GM18526 (cell line): ENCODE results near the gene YBX3.

Source experiments
- POLR2A ChIP-seq: IDR thresholded peaks from 3 replicates; pipeline ENCODE4 v1.6.1; 2011; ENCODE audit not compliant: insufficient read length; ENCODE audit errors: extremely low read depth

Gene YBX3

GRCh38 chr12:10732066-10732465 is 8.9 kb upstream of the YBX3 start:
- no peak for TF ChIP-seq POLR2A

DNA sequence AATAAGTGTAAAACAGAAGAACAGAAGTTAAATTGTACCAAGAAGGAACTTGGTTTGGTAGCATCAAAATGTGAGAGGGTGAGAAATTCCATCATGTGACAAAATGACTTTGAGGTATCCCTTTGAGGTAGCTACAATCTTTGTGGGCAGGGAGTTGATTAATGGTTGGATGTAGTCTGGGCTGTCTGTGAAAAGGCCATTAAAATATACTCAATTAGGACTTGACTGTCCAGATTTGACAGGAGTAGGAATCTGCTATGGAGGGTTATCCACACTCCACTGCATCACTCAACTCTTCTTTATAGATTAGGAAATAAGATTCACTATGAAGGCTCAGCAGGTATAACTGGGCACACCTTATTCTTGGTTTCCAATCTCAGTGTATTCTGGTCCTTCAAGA is 7.4 kb upstream of the YBX3 start:
- TF ChIP-seq POLR2A = no peak

- no peak for TF ChIP-seq POLR2A
These were observed 5.0 kb upstream of the YBX3 start for GRCh38 chr12:10728091-10728490.

DNA sequence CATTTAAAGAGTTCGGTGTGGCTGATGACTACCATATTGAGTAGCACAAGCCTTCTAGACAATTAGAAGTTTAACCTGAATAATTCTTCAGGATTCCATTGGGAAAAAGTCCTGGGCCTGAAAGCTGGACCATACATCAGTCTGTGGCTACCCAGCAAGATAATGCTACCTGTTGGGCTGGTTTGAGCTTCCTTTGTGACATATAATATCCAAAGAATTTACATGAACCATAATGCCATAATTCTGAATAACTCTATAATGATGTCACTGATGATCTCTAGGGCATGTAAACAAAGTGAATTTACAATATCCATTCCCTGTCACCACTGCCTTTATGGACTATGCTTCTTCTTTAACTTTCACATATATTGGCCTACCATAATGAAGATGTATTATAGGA is 3.8 kb upstream of the YBX3 start:
- TF ChIP-seq POLR2A = no peak

DNA sequence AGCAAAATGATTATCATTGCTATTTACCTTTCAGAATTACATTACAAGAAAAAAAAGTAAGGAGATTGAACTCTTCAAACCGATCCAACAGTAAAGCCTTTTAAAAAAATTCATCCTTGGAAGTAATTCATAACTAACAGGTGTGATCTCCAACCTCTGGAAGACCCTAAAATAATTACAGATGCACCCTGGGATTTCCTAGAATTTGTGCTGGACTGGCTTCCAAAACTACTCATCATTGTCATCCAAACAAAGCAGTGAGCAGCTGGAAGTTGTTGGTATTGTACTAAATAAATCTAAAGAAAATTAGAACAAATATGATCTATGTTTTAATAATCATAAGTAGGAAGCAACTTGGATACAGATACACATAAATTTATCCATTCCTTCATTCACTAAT is 1.9 kb upstream of the YBX3 start:
- no peak for TF ChIP-seq POLR2A

- TF ChIP-seq POLR2A = no peak
These were observed 620 bp downstream of the YBX3 start for GRCh38 chr12:10722502-10722904.

DNA sequence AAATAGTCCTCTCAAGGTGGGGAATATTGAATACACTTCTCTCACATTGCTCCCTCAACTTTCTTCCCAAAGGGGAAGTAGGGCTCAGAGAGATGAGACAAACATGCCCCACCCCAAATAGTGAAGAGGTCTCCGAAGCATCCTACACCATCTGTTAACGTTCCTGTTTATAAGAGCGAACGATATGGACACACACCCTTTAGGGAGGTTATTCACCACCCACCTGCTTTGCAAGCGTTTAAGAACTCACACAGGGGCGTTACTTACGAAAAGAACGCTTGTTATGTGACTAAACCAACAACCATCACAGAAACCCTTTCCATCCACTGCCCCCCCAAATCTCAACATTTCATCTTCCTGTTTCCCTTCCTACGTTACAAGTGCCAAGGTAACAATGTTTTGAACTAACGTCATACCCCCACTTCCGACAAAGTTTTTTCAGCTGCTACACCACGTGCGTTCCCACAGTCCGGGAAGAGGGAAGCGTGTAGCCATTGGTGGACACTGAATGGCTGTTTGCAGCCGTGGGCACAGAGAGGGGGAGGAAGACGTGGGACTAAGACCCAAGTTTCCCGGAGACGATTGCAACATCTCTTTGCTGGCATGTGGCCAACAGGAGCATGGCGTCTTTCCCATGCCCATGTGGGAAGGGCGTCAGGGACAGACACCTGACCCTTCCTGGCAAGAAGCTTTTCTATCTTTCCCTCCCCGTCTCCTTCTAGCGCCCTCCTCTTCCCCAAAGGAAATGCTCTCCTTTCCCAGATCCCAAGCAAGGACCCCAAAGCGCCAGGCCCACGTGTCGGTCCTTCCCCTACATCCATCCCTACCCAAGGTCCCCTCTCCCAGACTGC is 1.2 kb downstream of the YBX3 start:
- no peak for TF ChIP-seq POLR2A

- TF ChIP-seq POLR2A = no peak
These were observed 2.0 kb downstream of the YBX3 start for GRCh38 chr12:10720974-10721650.

DNA sequence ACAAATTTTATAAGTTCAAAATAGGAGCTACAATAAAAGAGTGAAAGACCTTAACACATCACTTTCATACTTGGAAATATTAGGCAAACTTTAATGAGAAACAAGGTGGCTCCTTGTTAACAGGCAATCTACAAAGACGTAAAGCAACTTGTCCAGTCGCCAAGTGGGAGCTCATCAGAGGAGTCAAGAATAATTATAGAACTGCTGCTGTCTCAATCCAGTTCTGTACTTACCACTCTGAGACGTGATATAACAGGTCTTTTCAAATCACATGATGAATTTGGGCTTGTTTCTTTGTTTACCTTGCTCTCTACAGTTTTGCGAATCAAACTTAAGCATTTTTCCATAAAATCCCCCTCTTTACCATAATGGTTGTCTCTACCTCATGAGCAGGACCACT is 3.6 kb downstream of the YBX3 start:
- TF ChIP-seq POLR2A = no peak

- no peak for TF ChIP-seq POLR2A
These were observed 4.8 kb downstream of the YBX3 start for GRCh38 chr12:10718279-10718821.

- TF ChIP-seq POLR2A = no peak
These were observed 5.7 kb downstream of the YBX3 start for GRCh38 chr12:10717410-10717809.

DNA sequence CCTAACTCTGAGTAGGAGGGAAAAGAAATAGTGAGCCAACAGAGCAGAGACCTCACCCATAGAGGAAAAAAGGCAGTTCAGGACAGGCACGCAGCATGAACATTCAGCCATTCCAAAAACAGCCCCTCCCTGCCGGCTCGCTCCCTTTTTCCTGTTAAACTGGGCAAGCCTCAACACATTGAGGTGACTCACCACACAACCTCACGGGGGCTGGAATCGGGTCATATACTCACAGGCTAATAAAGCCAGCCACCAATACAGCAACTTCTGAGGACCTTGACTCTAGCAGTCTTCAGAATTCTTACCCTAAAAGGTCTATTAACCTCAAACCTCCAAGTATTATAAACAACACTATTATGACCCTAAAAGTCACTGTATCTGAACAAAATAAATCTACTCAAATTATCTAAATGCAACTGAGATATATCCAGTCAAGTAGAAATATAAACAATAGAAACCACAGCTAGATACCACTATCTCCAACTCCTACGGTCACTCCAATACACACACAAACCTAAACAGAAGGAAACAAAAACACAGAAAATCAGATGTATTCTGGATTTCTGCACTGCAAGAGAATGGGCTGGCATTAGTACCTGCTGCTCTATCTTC is 6.3 kb downstream of the YBX3 start:
- no peak for TF ChIP-seq POLR2A

- TF ChIP-seq POLR2A = no peak
These were observed 6.8 kb downstream of the YBX3 start for GRCh38 chr12:10716277-10716676.

GRCh38 chr12:10715491-10715890 is 7.6 kb downstream of the YBX3 start:
- no peak for TF ChIP-seq POLR2A

DNA sequence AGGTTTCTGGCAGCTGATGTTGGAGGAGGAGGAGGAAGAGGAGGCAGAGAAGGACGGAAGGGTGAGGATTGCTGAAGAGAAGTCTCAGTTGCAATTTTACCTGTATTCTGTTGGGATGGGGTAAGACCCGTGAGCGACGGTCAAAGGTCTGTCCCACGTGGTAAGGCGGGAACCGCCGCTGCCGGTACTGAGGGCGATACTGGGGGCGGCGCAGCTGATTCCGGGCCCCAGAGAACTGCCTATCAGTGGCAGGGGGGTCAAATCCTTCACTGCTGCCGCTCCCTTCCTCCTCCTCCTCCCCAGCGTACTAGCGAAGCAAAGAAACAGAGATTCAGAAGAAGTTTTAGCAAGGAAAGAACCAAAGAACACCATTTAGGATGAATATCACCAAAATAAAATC is 13.3 kb downstream of the YBX3 start:
- no peak for TF ChIP-seq POLR2A

DNA sequence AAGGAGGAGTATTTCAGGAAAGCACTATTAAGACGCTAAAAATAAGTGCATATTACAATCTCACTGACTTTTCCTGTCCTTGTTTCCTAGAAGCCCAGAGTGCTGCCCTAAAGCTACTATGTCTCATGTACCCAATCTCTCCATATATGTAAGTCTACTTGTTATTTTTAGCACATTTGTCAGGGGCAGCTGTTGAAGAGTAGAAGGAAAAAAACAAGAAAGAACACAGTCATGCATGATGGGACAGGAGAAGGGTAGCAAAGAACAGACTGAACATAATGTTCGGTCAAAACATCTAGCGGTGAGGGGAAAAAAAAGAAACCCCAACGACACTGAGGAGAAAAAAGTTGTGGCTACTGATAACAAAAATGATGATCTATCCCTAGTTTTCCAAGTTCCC is 14.3 kb downstream of the YBX3 start:
- TF ChIP-seq POLR2A = no peak
